ENCODE data around the gene ORC3. TPM values are rescaled to one million over a fixed set of nuclear protein-coding genes. Genes with fewer than 3 reads are reported as not detected.

ORC3 gene
- total and polyA plus RNA-seq, 2 donors (not counting 3 experiments of a cell fraction or from before 2014, with no cell fraction given) = 9.2 to 17.9 TPM

DNA sequence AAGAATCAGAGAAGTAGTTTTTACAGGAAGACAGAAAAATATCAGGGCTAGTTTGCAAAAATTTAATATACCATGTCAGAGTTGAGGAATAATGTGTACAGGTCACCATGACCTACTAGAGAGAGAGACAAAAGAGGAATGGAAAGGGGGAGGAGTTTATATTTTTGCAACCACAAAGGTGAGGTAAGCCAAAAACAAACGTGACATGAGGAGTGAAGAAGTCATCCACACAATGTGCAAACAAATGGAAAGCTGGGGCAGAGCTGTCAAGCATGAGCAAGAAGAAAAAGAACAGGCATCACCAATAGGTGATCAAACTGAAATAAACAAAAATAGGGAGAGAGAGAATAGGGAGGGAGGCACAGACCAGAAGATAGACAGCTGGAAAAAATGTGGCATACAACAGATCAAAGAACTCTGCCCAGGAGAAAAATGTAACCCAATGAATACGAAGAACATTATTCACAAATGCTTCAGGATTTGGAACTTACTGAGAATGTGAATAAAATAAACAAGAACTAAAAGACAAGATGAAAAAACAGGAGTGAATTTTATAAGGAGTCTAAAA lies 15.6 kb upstream of the ORC3 start:
- peaks cover 26% of the 10 kb centered on the region for H3K4me1 ChIP-seq (ENCODE audit: control insufficient read depth, extremely low read depth, insufficient read depth, low read length)
- no peak overlapping the region for H3K27ac ChIP-seq (ENCODE audit: insufficient read depth, low read depth, low read length)
- H3K9ac ChIP-seq (replicated peaks; ENCODE audit: extremely low read depth, insufficient read depth, low read length) = no peak overlapping the region
- CTCF ChIA-PET = no interaction called here
- POLR2A ChIA-PET = no interaction called here
- peak overlapping the region; percentile 52 for H3K4me2 ChIP-seq (ENCODE audit: insufficient read depth, low read length)
- no peaks in the 10 kb centered on the region for H3K9me1 ChIP-seq (replicated peaks; ENCODE audit: control insufficient read depth, extremely low read depth, insufficient read depth, low read length)
- dilution Hi-C loops (cut with MboI; ENCODE audit: extremely low pct_ligation_motif_present, low sequenced_read_pairs) = no loop called here
- BruUV-seq (replicated peaks) = no TSS peak
- no peak overlapping the region for H2AFZ ChIP-seq (ENCODE audit: low read depth, low read length)
- H3K27me3 ChIP-seq (ENCODE audit: control insufficient read depth in 2 of 2, insufficient read depth in 2 of 2, low read length in 2 of 2) = no peaks in the 10 kb centered on the region
- peaks cover 74% of the 10 kb centered on the region for H3K79me2 ChIP-seq (ENCODE audit: control insufficient read depth, insufficient read depth, low read length)
- H3K4me3 ChIP-seq (replicated peaks in 1 of 3; ENCODE audit: insufficient read depth in 1 of 3, low read depth in 1 of 3, low read length in 3 of 3) = no peak overlapping the region
- no peaks in the 10 kb centered on the region for H4K20me1 ChIP-seq (replicated peaks; ENCODE audit: control insufficient read depth, extremely low read depth, insufficient read depth, low read length)
- intact Hi-C loops (cut with micrococcal nuclease) = no loop called here
- H3K36me3 ChIP-seq (ENCODE audit: control insufficient read depth in 2 of 2, extremely low read depth in 1 of 2, insufficient read depth in 2 of 2, low read length in 2 of 2) = no peaks in the 10 kb centered on the region
- TF ChIP-seq, protein P1, sequence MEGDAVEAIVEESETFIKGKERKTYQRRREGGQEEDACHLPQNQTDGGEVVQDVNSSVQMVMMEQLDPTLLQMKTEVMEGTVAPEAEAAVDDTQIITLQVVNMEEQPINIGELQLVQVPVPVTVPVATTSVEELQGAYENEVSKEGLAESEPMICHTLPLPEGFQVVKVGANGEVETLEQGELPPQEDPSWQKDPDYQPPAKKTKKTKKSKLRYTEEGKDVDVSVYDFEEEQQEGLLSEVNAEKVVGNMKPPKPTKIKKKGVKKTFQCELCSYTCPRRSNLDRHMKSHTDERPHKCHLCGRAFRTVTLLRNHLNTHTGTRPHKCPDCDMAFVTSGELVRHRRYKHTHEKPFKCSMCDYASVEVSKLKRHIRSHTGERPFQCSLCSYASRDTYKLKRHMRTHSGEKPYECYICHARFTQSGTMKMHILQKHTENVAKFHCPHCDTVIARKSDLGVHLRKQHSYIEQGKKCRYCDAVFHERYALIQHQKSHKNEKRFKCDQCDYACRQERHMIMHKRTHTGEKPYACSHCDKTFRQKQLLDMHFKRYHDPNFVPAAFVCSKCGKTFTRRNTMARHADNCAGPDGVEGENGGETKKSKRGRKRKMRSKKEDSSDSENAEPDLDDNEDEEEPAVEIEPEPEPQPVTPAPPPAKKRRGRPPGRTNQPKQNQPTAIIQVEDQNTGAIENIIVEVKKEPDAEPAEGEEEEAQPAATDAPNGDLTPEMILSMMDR (IDR thresholded peaks at IDR 0.05; ENCODE audit: extremely low read depth in 1 of 2, insufficient read depth in 1 of 2, low read depth in 1 of 2, low read length in 2 of 2) = no peak
- TF ChIP-seq POLR2AphosphoS5 (IDR thresholded peaks at IDR 0.05; ENCODE audit: insufficient read depth, low read depth, low read length) = no peak
- no peak for TF ChIP-seq MYC (IDR thresholded peaks at IDR 0.05; ENCODE audit: low read depth, low read length)
- TF ChIP-seq, protein P2, sequence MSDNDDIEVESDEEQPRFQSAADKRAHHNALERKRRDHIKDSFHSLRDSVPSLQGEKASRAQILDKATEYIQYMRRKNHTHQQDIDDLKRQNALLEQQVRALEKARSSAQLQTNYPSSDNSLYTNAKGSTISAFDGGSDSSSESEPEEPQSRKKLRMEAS (IDR thresholded peaks at IDR 0.05; ENCODE audit: insufficient read depth, insufficient read length) = no peak
- no peak for TF ChIP-seq POLR2A (IDR thresholded peaks at IDR 0.05; ENCODE audit: low read depth, low read length)
- TF ChIP-seq JUN (IDR thresholded peaks at IDR 0.05; ENCODE audit: borderline replicate concordance, insufficient read depth, insufficient read length, low read depth) = no peak
- TF ChIP-seq EZH2 (IDR thresholded peaks at IDR 0.05; ENCODE audit: borderline replicate concordance, low read depth, low read length, severe bottlenecking) = no peak
- no peak for TF ChIP-seq GATA2 (IDR thresholded peaks at IDR 0.05; ENCODE audit: insufficient read depth, insufficient read length, low read depth, low read length)
- no peak for TF ChIP-seq FOS (IDR thresholded peaks at IDR 0.05; ENCODE audit: borderline replicate concordance, insufficient read depth, low read length)
- FAIRE-seq = no peak
- DNase-seq (ENCODE audit: low read depth, low spot score) = no peak
- no peaks in the 10 kb centered on the region for H3K9me3 ChIP-seq (replicated peaks; ENCODE audit: control insufficient read depth, insufficient read depth, low read length)
